Endodermal cell (in vitro differentiated cells): Measurements from ENCODE around the gene AQP12B. TPM values are rescaled to one million over a fixed set of nuclear protein-coding genes. Genes with fewer than 3 reads are reported as not detected.

Experiments used
- DNase-seq: peaks from one replicate; pipeline ENCODE4 v3.0.0-alpha.2; 2017
- H3K27ac ChIP-seq: 2 replicates; pipeline ENCODE4 v1.5.1; 2013; ENCODE audit warnings: mild to moderate bottlenecking, low read depth, low read length, moderate library complexity
- H3K27me3 ChIP-seq: 2 replicates; pipeline ENCODE4 v1.6.1; 2013; ENCODE audit warnings: mild to moderate bottlenecking, low read length, moderate library complexity; ENCODE audit not compliant: insufficient read depth, control insufficient read depth, poor library complexity, severe bottlenecking
- H3K36me3 ChIP-seq: 2 replicates; pipeline ENCODE4 v1.7.0; 2013; ENCODE audit warnings: mild to moderate bottlenecking, low read length, moderate library complexity; ENCODE audit not compliant: control insufficient read depth, insufficient read depth
- H3K4me1 ChIP-seq: one replicate; pipeline ENCODE4 v1.7.0; 2013; ENCODE audit warnings: low read length; ENCODE audit not compliant: control insufficient read depth, insufficient read depth
- H3K4me3 ChIP-seq: 2 replicates; pipeline ENCODE4 v1.5.1; 2013; ENCODE audit warnings: mild to moderate bottlenecking, low read length, moderate library complexity
- H3K9ac ChIP-seq: 2 replicates; pipeline ENCODE4 v1.6.1; 2013; ENCODE audit warnings: mild to moderate bottlenecking, low read length, moderate library complexity; ENCODE audit not compliant: poor library complexity, severe bottlenecking; ENCODE audit errors: extremely low read depth
- H3K9me3 ChIP-seq: 2 replicates; pipeline ENCODE4 v1.6.1; 2013; ENCODE audit warnings: mild to moderate bottlenecking, low read length, moderate library complexity; ENCODE audit not compliant: control insufficient read depth
- H3K27ac Mint-ChIP-seq: 2 replicates; pipeline ENCODE4 v1.8.0; 2020; ENCODE audit warnings: mixed read lengths
- H3K27me3 Mint-ChIP-seq: 2 replicates; pipeline ENCODE4 v1.8.0; 2021; ENCODE audit warnings: mild to moderate bottlenecking, mixed read lengths; ENCODE audit not compliant: insufficient read depth
- H3K36me3 Mint-ChIP-seq: 2 replicates; pipeline ENCODE4 v1.8.0; 2020; ENCODE audit warnings: low read depth, mixed read lengths
- H3K4me1 Mint-ChIP-seq: 2 replicates; pipeline ENCODE4 v1.8.0; 2020; ENCODE audit warnings: mixed read lengths
- H3K4me3 Mint-ChIP-seq: 2 replicates; pipeline ENCODE4 v1.8.0; 2020; ENCODE audit warnings: mild to moderate bottlenecking, moderate library complexity, mixed read lengths
- H3K9me3 Mint-ChIP-seq: 2 replicates; pipeline ENCODE4 v1.8.0; 2020; ENCODE audit warnings: mild to moderate bottlenecking, mixed read lengths
- WGBS, 2 experiments: methylation state at CpG; one replicate each; pipeline versions ENCODE4 v1.1.5 to v1.1.7; 2013; ENCODE audit warnings: missing lambda C conversion rate in 2 of 2, mixed read lengths in 1 of 2; ENCODE audit not compliant: insufficient coverage in 1 of 2, insufficient read length in 1 of 2; 5-methylcytosine and 5-hydroxymethylcytosine counted together
- total RNA-seq, 2 donors: library from RNA; stranded (reverse); fragmentation: NEBNext Ultra II Directional in 1 of 2; extraction: Animal tissue kit (Norgen Biotek cat#: 25700) in 1 of 2; gene quantifications; 2 replicates in 1 of 2; 3 replicates in 1 of 2; pipeline ENCODE4 v1.2.1, GENCODE V29; 2021
- TF ChIP-seq, protein P1 (sequence below): fragments of 200-600 bp; sonication (generic); conservative IDR thresholded peaks from 2 replicates; pipeline ENCODE4 v1.5.0; 2021; ENCODE audit warnings: antibody characterized with exemption, mild to moderate bottlenecking

Gene AQP12B
- total RNA-seq, 2 donors from 2014 or later = not detected

DNA sequence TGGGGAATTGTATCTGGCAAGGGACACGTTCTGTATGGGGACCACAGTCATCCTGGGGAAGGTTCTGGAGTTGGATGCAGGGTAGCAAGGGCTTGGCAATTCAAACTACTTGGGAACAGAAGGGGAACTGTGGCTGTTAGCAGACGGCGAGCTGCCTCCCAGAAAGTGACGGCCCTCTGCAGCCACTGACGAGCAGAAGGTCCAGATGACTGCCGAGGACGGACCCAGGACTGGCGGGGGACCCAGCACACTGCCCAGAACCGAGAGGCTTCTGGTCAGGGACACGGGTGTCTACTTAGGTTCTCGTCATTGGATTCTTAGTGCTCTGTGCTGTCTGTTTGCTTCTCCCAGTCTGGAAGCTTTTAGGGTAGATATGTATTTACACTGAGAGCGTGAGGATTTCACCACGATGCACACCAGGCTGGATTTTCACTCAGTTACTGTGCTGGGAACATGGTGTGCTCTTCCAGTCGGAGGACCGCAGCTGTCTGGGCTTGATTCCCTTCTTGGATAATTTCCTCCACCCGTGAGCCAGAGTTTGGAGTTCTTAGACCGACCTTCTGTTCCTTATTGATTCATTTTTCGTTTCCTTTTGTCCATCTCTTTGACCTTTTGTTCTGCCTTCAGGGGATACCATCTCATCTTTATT is 44.0 kb downstream of the AQP12B start:
- Mint-ChIP-seq H3K4me3 (no peak overlapping the region), H3K27ac (no peak overlapping the region), H3K9me3 (peaks cover 28% of the 10 kb centered on the region), H3K4me1 (peaks cover 1% of the 10 kb centered on the region), H3K36me3 (no peaks in the 10 kb centered on the region), H3K27me3 (peaks cover 16% of the 10 kb centered on the region)
- H3K9me3 ChIP-seq = peaks cover 10% of the 10 kb centered on the region
- TF ChIP-seq, protein P1, sequence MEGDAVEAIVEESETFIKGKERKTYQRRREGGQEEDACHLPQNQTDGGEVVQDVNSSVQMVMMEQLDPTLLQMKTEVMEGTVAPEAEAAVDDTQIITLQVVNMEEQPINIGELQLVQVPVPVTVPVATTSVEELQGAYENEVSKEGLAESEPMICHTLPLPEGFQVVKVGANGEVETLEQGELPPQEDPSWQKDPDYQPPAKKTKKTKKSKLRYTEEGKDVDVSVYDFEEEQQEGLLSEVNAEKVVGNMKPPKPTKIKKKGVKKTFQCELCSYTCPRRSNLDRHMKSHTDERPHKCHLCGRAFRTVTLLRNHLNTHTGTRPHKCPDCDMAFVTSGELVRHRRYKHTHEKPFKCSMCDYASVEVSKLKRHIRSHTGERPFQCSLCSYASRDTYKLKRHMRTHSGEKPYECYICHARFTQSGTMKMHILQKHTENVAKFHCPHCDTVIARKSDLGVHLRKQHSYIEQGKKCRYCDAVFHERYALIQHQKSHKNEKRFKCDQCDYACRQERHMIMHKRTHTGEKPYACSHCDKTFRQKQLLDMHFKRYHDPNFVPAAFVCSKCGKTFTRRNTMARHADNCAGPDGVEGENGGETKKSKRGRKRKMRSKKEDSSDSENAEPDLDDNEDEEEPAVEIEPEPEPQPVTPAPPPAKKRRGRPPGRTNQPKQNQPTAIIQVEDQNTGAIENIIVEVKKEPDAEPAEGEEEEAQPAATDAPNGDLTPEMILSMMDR = no peak
- H3K27ac ChIP-seq = no peak overlapping the region
- WGBS, 2 experiments = 82 to 87% methylated on average over 16 to 18 of the region's 18 CpGs
- H3K4me3 ChIP-seq = no peak overlapping the region
- H3K4me1 ChIP-seq = no peaks in the 10 kb centered on the region
- H3K9ac ChIP-seq = no peak overlapping the region
- no peaks in the 10 kb centered on the region for H3K36me3 ChIP-seq
- peaks cover 19% of the 10 kb centered on the region for H3K27me3 ChIP-seq
- DNase-seq = peak; percentile 13

DNA sequence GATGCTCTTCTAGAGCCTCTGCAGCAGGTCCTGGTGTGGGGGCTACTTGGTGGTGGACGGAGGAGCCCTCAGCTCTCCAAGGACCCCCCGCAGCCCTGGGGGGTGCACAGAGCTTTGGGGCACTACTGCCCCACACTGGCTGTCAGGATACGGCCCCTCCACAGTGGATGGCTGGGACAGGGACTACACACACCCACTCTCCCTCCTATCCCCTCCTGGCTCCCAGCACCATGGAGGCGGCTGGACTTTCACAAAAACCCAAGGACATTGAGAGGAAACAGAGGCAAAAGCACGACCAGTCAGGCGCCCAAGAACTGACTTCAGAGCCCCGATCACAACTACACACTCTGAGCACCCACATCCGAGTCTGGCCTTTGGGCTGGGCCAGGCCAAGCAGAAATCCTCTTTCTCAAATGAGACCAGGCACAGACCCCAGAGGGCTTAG is 44.8 kb downstream of the AQP12B start:
- H3K9me3 Mint-ChIP-seq = peaks cover 35% of the 10 kb centered on the region
- 82 to 100% methylated on average over 1 to 8 of the region's 8 CpGs for WGBS, 2 experiments
- Histone ChIP-seq H3K27ac (no peak overlapping the region), H3K9me3 (peaks cover 17% of the 10 kb centered on the region), H3K27me3 (peaks cover 19% of the 10 kb centered on the region), H3K4me3 (no peak overlapping the region), H3K36me3 (no peaks in the 10 kb centered on the region), H3K9ac (no peak overlapping the region), H3K4me1 (no peaks in the 10 kb centered on the region)
- H3K27me3 Mint-ChIP-seq = peaks cover 19% of the 10 kb centered on the region
- H3K4me3 Mint-ChIP-seq = no peak overlapping the region
- H3K27ac Mint-ChIP-seq = no peak overlapping the region
- no peak for DNase-seq
- TF ChIP-seq, protein P1 = no peak
- H3K4me1 Mint-ChIP-seq = peaks cover 1% of the 10 kb centered on the region
- H3K36me3 Mint-ChIP-seq = no peaks in the 10 kb centered on the region

DNA sequence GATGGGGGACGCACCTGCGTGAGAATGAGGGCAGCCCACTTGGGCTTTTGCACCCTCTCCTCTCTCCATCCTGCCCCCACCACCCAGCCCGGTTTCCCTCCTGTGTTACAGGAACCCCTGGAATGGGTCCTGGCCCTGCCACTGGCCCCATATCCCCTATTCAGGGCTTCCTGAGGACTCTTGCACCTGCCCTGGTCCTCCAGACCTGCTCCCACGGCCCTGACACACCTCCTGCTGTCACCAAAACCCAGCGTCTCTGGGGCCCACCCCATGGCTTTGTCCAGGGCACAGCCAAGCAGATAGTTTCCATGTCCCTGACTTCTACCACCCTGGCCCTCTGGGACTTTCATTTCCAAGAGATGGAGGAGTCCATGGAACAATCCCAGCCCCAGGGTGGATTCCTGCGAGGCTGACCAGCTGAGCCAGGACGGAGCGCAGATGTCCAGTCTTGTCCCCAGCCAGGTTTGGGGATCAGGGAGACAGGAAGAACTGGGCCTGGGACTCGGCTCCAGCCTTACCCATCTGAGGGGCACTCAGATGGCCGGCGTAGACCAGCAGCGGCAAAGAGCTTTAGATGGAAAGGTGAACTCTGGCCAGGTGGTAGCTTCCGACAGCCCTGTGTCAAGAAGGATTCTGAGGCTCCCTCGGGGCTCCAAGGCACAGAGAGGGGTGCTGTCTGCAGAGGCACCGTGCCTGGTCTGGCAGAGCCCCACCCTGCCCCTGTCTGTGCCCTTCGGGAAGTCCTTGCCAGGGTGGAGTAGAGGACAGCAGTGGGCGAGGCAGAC is 45.4 kb downstream of the AQP12B start:
- DNase-seq = no peak
- no peak overlapping the region for H3K9ac ChIP-seq
- WGBS, 2 experiments = 86 to 88% methylated on average over 11 to 17 of the region's 17 CpGs
- peaks cover 19% of the 10 kb centered on the region for H3K27me3 ChIP-seq
- Mint-ChIP-seq H3K27me3 (peaks cover 19% of the 10 kb centered on the region), H3K27ac (no peak overlapping the region), H3K36me3 (no peaks in the 10 kb centered on the region), H3K9me3 (peaks cover 41% of the 10 kb centered on the region), H3K4me1 (peaks cover 1% of the 10 kb centered on the region), H3K4me3 (no peak overlapping the region)
- H3K36me3 ChIP-seq = no peaks in the 10 kb centered on the region
- no peak overlapping the region for H3K4me3 ChIP-seq
- H3K4me1 ChIP-seq = no peaks in the 10 kb centered on the region
- H3K27ac ChIP-seq = no peak overlapping the region
- TF ChIP-seq, protein P1 = no peak
- H3K9me3 ChIP-seq = peaks cover 22% of the 10 kb centered on the region
